Smooth muscle cell (in vitro differentiated cells): Measurements from ENCODE around the gene ADGRL3. TPM values are rescaled to one million over a fixed set of nuclear protein-coding genes. Genes with fewer than 3 reads are reported as not detected.
A peak's percentile ranks its signal among the peaks of the same experiment; 100 is the strongest.

Experiments used
- DNase-seq: peaks from one replicate; lab custom pipeline; 2025; ENCODE audit not compliant: unreplicated experiment; lab: John Stamatoyannopoulos, UW
- H2AFZ ChIP-seq: fragments of 200-600 bp; sonication (generic); 2 replicates; pipeline ENCODE4 v1.6.0; 2016; ENCODE audit warnings: antibody characterized with exemption, low read depth, mild to moderate bottlenecking
- H3F3A ChIP-seq: fragments of 200-600 bp; sonication (generic); 2 replicates; pipeline ENCODE4 v1.6.0; 2017; ENCODE audit warnings: antibody characterized with exemption, low read depth
- H3K27ac ChIP-seq: fragments of 200-600 bp; sonication (generic); 2 replicates; pipeline ENCODE4 v1.5.1; 2016; ENCODE audit warnings: low read depth, mild to moderate bottlenecking
- H3K27me3 ChIP-seq: fragments of 200-600 bp; sonication (generic); 2 replicates; pipeline ENCODE4 v1.6.1; 2016; ENCODE audit warnings: low read depth, mild to moderate bottlenecking
- H3K36me3 ChIP-seq: fragments of 200-600 bp; sonication (generic); 2 replicates; pipeline ENCODE4 v1.5.1; 2016; ENCODE audit warnings: low read depth
- H3K4me1 ChIP-seq: fragments of 200-600 bp; sonication (generic); 2 replicates; pipeline ENCODE4 v1.5.1; 2016; ENCODE audit warnings: low read depth
- H3K4me2 ChIP-seq: fragments of 200-600 bp; sonication (generic); 2 replicates; pipeline ENCODE4 v1.6.0; 2016; ENCODE audit warnings: mild to moderate bottlenecking
- H3K4me3 ChIP-seq: fragments of 200-600 bp; sonication (generic); 2 replicates; pipeline ENCODE4 v1.5.1; 2016; ENCODE audit warnings: mild to moderate bottlenecking
- H3K79me2 ChIP-seq: fragments of 200-600 bp; sonication (generic); 2 replicates; pipeline ENCODE4 v1.6.0; 2016; ENCODE audit warnings: low read depth, mild to moderate bottlenecking
- H3K9ac ChIP-seq: fragments of 200-600 bp; sonication (generic); 2 replicates; pipeline ENCODE4 v1.6.0; 2016; ENCODE audit warnings: low read depth
- H3K9me3 ChIP-seq: fragments of 200-600 bp; sonication (generic); replicated peaks from 2 replicates; pipeline ENCODE4 v1.5.1; 2016; ENCODE audit warnings: low read depth
- H4K20me1 ChIP-seq: fragments of 200-600 bp; sonication (generic); 2 replicates; pipeline ENCODE4 v1.6.0; 2016; ENCODE audit warnings: low read depth
- CTCF ChIP-seq: fragments of 200-600 bp; sonication (generic); IDR thresholded peaks from 2 replicates; pipeline ENCODE4 v1.5.1; 2017; ENCODE audit warnings: borderline replicate concordance, mild to moderate bottlenecking, antibody characterized with exemption; ENCODE audit not compliant: insufficient read depth, poor library complexity, severe bottlenecking
- WGBS: methylation state at CpG from one replicate; pipeline ENCODE4 v1.1.7; 2016; ENCODE audit warnings: low lambda C conversion rate; 5-methylcytosine and 5-hydroxymethylcytosine counted together
- polyA plus RNA-seq: library from polyadenylated mRNA; unstranded; fragments of >200 nt; fragmentation: Nextera tagmentation; extraction: Ambion mirVana; gene quantifications from 2 replicates; pipeline ENCODE4 v1.2.1, GENCODE V29; 2016
- total RNA-seq: library from RNA; depleted of rRNA; stranded (reverse); fragments of >200 nt; gene quantifications from 2 replicates; pipeline ENCODE4 v1.2.3, GENCODE V29; 2014

ADGRL3 gene
- total and polyA plus RNA-seq, 2 experiments from 2014 or later, result 2.4 to 9.5 TPM

- 6% methylated on average over 2 of the region's 9 CpGs for WGBS
- Histone ChIP-seq H3K79me2 (no peaks in the 10 kb centered on the region), H3K27me3 (peaks cover 39% of the 10 kb centered on the region), H4K20me1 (no peaks in the 10 kb centered on the region), H3F3A (peaks cover 7% of the 10 kb centered on the region), H3K4me2 (peak overlapping the region; percentile 99), H3K27ac (no peak overlapping the region), H3K4me3 (peak overlapping the region; percentile 85), H3K9me3 (no peaks in the 10 kb centered on the region), H3K4me1 (peaks cover 12% of the 10 kb centered on the region), H3K9ac (no peak overlapping the region), H2AFZ (peak overlapping the region; percentile 100), H3K36me3 (no peaks in the 10 kb centered on the region)
- no peak for TF ChIP-seq CTCF
- no peak for DNase-seq
These were observed 296 bp upstream of the ADGRL3 start for GRCh38 chr4:61199873-61200186.

- Histone ChIP-seq H3K27ac (no peak overlapping the region), H4K20me1 (no peaks in the 10 kb centered on the region), H3K4me3 (peak overlapping the region; percentile 85), H3K36me3 (no peaks in the 10 kb centered on the region), H2AFZ (peak overlapping the region; percentile 100), H3K79me2 (no peaks in the 10 kb centered on the region), H3K4me1 (peaks cover 16% of the 10 kb centered on the region), H3K9me3 (no peaks in the 10 kb centered on the region), H3K9ac (peak overlapping the region; percentile 28), H3F3A (no peaks in the 10 kb centered on the region), H3K27me3 (peaks cover 39% of the 10 kb centered on the region), H3K4me2 (peak overlapping the region; percentile 99)
- DNase-seq, result no peak
- WGBS, result 1% methylated on average over 34 of the region's 41 CpGs
- no peak for TF ChIP-seq CTCF
These were observed 895 bp downstream of the ADGRL3 start for GRCh38 chr4:61200916-61201526.

- Histone ChIP-seq H2AFZ (peak overlapping the region; percentile 100), H3K79me2 (no peaks in the 10 kb centered on the region)
- no peak for DNase-seq
These were observed 1.4 kb downstream of the ADGRL3 start for GRCh38 chr4:61201561-61201960.

More at GRCh38 chr4:61201561-61201960, 1.4 kb downstream of the ADGRL3 start:
- TF ChIP-seq CTCF, result no peak
- H3K4me2 ChIP-seq, result peak overlapping the region; percentile 99
- peaks cover 39% of the 10 kb centered on the region for H3K27me3 ChIP-seq
- H3K9ac ChIP-seq, result peak overlapping the region; percentile 28
- no peak overlapping the region for H3K27ac ChIP-seq
- no peaks in the 10 kb centered on the region for H3K9me3 ChIP-seq
- no peaks in the 10 kb centered on the region for H4K20me1 ChIP-seq
- H3K36me3 ChIP-seq, result no peaks in the 10 kb centered on the region
- H3K4me3 ChIP-seq, result peak overlapping the region; percentile 85
- H3K4me1 ChIP-seq, result peaks cover 16% of the 10 kb centered on the region
- H3F3A ChIP-seq, result no peaks in the 10 kb centered on the region
- under 1% methylated on average over 24 of the region's 28 CpGs for WGBS
